ENCODE results near the gene TMEM51. TPM values are rescaled to one million over a fixed set of nuclear protein-coding genes. Genes with fewer than 3 reads are reported as not detected.
A peak's percentile ranks its signal among the peaks of the same experiment; 100 is the strongest.

The TMEM51 gene
- total and polyA plus RNA-seq, 9 donors: 9.4 to 38.5 (median 23.0) TPM

DNA sequence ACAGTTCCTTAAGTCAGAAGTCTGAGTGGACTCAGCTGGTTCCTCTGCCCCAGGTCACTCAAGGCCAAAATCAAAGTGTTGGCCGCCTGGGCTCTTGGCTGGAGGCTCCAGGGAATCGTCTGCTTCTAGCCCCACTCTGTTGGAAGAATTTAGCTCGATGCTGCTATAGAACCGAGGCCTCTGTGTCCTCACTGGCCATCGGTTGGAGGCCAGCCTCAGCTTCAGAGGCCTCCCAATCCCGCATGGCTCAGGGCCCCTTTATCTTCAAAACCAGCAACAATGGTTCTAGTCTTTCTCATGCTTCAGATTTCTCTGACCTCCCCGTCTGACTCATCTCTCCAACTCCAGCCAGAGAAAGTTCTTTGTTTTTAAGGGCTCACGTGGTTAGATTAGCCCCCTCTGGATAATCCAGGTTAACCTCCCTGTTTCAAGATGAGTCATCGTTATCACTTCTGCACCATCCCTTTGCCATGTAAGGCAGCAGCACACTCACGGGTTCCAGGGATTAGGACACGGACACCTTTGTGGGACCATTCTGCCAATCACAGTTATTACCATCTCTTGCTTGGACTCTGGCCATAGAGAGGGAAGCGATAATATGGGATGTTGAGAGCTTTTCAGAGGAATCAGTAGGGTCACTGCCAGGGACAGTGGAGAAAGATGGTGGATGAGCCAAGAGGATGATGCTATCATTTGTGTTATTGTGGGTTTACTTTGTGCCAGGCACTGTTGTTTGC is 107.0 kb downstream of the TMEM51 start:
- no peaks in the 10 kb centered on the region for H3K36me3 ChIP-seq
- no peak overlapping the region for H3K4me3 ChIP-seq
- H3K27me3 ChIP-seq: no peaks in the 10 kb centered on the region
- peak overlapping the region in 1 of 2 donors; percentile 49 for H3K27ac ChIP-seq
- WGBS, 3 donors: 19 to 27% (median 21%) methylated on average over 12 of the region's 12 CpGs
- intact Hi-C loops (cut with DNase I): loop anchor here in 1 of 4 donors (5.0 kb wide), 1 partner anchor 103 kb away; no protein-coding TSS in a partner anchor
- peak in 4 of 5 donors; percentile 44 to 74 (median 63) for DNase-seq
- H3K9me3 ChIP-seq: no peaks in the 10 kb centered on the region
- H3K4me1 ChIP-seq (ENCODE audit: insufficient read depth): peaks cover 15% of the 10 kb centered on the region
- TF ChIP-seq EP300 (IDR thresholded peaks at IDR 0.05): no peak
- no peak for TF ChIP-seq POLR2A (IDR thresholded peaks at IDR 0.05)
- TF ChIP-seq, protein P1, sequence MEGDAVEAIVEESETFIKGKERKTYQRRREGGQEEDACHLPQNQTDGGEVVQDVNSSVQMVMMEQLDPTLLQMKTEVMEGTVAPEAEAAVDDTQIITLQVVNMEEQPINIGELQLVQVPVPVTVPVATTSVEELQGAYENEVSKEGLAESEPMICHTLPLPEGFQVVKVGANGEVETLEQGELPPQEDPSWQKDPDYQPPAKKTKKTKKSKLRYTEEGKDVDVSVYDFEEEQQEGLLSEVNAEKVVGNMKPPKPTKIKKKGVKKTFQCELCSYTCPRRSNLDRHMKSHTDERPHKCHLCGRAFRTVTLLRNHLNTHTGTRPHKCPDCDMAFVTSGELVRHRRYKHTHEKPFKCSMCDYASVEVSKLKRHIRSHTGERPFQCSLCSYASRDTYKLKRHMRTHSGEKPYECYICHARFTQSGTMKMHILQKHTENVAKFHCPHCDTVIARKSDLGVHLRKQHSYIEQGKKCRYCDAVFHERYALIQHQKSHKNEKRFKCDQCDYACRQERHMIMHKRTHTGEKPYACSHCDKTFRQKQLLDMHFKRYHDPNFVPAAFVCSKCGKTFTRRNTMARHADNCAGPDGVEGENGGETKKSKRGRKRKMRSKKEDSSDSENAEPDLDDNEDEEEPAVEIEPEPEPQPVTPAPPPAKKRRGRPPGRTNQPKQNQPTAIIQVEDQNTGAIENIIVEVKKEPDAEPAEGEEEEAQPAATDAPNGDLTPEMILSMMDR (IDR thresholded peaks at IDR 0.05): no peak

DNA sequence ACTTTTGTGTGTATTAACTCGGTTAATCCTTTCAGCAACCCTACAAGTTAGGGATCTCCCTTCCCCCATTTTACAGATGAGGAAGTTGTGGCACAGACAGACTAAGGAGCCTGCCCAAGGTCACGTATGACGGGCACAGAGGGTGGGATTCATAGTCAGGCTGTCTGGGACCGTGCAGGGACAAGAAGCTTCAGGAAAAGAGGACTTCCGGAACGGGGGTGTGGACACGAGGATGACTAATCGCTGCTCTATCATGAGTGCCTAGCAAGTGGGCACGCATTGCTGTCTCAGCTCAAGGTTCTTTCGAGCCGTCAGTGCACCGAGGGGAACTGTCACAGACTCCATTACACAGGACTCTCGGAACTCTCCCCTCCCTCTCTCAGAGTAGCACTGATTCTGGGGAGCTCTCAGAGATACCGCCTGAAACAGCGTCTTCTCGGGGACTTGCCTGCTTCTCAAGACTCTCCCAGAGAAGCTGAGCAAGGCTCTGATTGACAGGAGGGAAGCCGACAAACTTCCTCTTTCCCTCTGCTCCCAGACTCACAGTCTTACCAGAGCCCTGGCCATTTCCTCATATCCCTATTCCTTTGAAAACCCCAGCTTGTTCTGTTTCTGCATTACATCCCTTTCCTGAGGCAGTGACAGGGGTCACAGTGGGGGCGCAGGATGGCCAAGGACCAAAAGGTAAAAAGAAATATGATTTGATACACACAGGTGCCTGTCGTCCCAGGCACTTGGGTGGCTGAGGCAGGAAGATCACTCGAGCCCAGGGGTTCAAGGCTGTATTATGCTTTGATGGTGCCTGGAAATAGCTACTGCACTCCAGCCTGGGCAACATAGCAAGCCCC is 107.8 kb downstream of the TMEM51 start:
- intact Hi-C loops (cut with DNase I): loop anchor here in 1 of 4 donors (5.0 kb wide), 1 partner anchor 104 kb away; no protein-coding TSS in a partner anchor
- DNase-seq: peak in 1 of 5 donors; percentile 30
- Histone ChIP-seq H3K27ac (peak overlapping the region in 1 of 2 donors; percentile 49), H3K9me3 (no peaks in the 10 kb centered on the region), H3K36me3 (no peaks in the 10 kb centered on the region), H3K27me3 (no peaks in the 10 kb centered on the region), H3K4me3 (no peak overlapping the region), H3K4me1 (ENCODE audit: insufficient read depth) (peaks cover 15% of the 10 kb centered on the region)
- WGBS, 3 donors: 51 to 63% (median 63%) methylated on average over 20 of the region's 20 CpGs
- TF ChIP-seq EP300 (IDR thresholded peaks at IDR 0.05): no peak
- TF ChIP-seq POLR2A (IDR thresholded peaks at IDR 0.05): no peak
- TF ChIP-seq, protein P1 (IDR thresholded peaks at IDR 0.05): no peak

DNA sequence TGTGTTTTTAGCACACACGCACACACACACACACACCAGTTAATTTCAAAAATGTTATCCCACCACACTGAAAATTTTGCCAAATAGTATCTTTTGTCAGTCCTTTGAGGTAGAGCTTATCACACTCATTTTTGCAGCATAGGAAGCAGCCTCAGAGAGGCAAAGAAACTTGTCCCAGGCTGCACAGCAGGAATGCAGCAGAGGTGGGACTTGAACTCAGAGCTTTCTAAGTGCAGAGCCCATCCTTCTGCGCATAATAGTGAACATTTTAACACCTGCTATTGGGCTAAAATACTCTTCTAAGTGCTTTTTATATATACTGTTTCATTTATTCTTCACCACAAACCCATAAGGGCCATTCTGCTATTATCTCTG is 108.4 kb downstream of the TMEM51 start:
- H3K9me3 ChIP-seq: no peaks in the 10 kb centered on the region
- DNase-seq: peak in 1 of 5 donors; percentile 3
- H3K36me3 ChIP-seq: no peaks in the 10 kb centered on the region
- no peak for TF ChIP-seq POLR2A (IDR thresholded peaks at IDR 0.05)
- TF ChIP-seq EP300 (IDR thresholded peaks at IDR 0.05): no peak
- TF ChIP-seq, protein P1 (IDR thresholded peaks at IDR 0.05): no peak
- WGBS, 3 donors: 93 to 96% (median 94%) methylated on average over 2 of the region's 2 CpGs
- H3K4me1 ChIP-seq (ENCODE audit: insufficient read depth): peaks cover 15% of the 10 kb centered on the region
- no peak overlapping the region for H3K4me3 ChIP-seq
- intact Hi-C loops (cut with DNase I): loop anchor here in 1 of 4 donors (5.0 kb wide), 1 partner anchor 105 kb away; no protein-coding TSS in a partner anchor
- H3K27ac ChIP-seq: no peak overlapping the region
- no peaks in the 10 kb centered on the region for H3K27me3 ChIP-seq

DNA sequence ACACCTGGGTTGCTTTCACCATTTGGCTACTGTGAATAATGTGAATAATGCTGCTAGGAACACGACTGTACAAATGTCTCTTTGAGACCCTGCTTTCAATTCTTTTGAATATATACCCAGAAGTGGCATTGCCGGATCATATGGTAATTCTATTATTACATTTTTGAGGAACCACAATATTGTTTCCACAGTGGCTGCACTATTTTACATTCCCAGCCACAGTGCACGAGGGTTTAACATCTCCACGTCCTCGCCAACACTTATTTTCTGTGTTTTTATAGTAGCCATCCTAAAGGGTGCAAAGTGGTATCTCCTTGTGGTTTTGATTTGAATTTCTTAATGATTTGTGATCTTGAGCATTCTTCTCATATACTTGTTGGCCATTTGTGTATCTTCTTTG is 109.2 kb downstream of the TMEM51 start:
- Histone ChIP-seq H3K27ac (no peak overlapping the region), H3K4me1 (ENCODE audit: insufficient read depth) (peaks cover 15% of the 10 kb centered on the region), H3K9me3 (no peaks in the 10 kb centered on the region), H3K4me3 (no peak overlapping the region), H3K27me3 (no peaks in the 10 kb centered on the region), H3K36me3 (no peaks in the 10 kb centered on the region)
- intact Hi-C loops (cut with DNase I): loop anchor here in 1 of 4 donors (5.0 kb wide), 1 partner anchor 105 kb away; no protein-coding TSS in a partner anchor
- WGBS, 3 donors: 82 to 85% (median 82%) methylated on average over 5 of the region's 5 CpGs
- TF ChIP-seq EP300 (IDR thresholded peaks at IDR 0.05) (no peak), POLR2A (IDR thresholded peaks at IDR 0.05) (no peak)
- TF ChIP-seq, protein P1 (IDR thresholded peaks at IDR 0.05): no peak
- no peak for DNase-seq
